GM19238 (cell line): ENCODE results near the gene FMN1.

Experiments
- DNase-seq: peaks from one replicate; pipeline ENCODE4 v3.0.0; 2011; ENCODE audit warnings: low spot score; ENCODE audit not compliant: insufficient read length

The FMN1 gene

DNA sequence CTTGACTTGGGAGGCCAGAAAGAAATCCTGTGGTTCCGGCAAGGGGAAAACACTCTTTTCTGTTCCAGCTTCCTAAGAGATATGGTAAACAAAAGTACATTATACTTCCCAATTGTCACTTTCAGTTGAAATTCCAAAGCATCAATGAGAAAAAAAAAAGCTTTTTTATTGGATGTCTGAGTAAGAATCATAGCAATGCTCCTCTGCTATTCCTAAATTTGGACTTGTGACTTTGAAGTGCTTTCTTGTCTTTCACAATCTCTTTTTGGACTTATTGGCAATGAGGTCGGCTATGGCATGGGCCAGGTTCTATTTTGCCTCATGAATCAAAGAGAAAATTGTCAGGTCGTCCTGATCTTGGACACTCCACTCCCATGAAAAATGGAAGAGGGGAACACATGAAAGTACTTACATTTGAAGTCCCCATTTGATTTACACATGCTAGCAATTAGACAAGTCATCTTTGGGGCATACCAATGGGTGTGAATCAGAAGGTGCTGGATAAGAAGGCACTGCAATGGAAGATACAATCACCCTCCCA lies 306.2 kb downstream of the FMN1 start:
- no peak for DNase-seq

DNA sequence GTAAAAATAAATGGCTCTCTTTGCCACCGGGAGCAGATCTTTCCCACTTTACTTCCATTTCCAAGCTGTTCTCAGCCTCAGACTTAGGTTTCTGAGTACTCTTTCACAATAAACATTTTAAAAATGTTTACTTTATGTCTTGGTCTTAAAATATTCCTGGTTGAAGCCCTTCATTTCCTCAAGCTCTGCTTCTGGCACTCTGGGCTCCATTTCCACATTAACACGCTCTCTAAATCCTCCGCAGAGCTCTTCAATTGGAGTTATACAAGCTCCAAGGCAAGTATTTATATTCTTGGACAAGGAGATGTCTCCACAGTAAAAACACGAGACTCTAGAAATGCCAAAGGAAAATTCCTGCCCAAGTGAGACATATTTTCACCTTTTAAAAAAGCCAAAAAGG lies 307.4 kb downstream of the FMN1 start:
- no peak for DNase-seq

DNA sequence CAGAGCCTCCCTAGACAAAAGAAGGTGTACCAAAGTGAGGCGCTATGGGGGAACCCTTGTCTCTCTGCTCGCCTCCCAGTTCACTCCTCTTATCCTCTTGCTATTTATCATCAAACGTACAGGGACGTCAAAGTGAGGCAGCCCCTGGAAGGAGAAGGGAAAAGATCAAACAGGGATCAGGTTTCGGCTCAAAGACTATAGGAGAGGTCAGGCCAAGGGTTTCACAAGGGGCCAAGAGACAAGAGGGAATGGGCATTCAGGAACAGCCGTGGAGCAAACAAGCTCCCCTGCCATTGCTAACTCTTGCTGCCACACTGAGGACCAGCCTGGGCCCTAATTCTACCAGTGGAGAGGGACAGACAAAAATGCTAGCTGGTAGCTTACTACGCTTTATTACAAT lies 308.1 kb downstream of the FMN1 start:
- DNase-seq = no peak

DNA sequence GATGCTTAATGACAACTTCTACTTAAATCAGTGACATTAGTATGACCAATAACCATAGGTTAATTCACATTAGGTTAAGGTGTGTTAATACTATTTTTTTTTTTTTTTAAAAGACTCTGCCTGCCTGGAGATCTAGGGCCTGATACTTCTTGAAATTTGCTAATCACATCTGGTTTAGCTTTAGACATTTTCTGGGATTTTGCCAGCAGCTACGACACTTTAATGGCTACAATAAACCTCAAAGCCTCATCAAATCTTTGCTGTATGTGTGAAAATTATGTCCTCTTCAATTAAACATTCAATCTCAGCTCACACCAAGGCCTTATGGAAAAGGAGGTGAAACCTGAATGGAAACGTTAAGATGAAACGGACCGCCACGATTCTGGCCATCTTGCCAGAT lies 308.8 kb downstream of the FMN1 start:
- no peak for DNase-seq

DNA sequence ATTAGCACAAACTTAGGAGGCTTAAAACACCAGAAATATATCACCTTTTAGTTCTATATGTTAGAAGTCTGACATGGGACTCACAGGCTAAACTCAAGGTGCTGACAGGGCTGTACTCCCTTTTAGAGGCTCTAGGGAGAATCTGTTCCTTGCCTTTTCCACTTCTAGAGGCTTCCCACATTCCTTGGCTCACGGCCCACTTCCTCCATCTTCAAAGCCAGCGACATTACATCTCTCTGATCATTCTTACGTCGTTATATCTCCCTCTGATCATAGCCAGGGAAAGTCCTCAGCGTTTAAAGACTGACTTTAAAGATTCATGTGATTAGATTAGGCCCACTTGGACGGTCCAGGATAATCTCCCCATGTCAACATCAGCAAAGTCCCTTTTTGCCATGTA lies 310.4 kb downstream of the FMN1 start:
- DNase-seq = no peak

DNA sequence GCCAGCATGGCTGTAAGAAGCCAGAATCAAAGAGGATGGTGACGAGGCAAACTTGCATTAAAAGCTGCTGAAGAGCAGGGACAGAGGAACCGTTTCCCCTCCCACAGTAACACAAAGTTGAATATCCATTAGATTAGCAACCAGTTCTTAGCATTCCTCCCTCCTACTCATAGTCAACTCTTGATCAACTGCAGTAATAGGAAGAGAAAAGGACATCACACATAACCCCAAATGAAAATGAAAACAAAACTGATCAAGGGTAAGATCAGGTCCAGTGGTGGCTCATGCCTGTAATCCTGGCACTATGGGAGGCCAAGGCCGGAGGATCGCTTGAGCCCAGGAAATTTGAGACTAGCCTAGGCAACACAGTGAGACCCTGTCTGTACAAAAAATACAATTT lies 311.6 kb downstream of the FMN1 start:
- no peak for DNase-seq

DNA sequence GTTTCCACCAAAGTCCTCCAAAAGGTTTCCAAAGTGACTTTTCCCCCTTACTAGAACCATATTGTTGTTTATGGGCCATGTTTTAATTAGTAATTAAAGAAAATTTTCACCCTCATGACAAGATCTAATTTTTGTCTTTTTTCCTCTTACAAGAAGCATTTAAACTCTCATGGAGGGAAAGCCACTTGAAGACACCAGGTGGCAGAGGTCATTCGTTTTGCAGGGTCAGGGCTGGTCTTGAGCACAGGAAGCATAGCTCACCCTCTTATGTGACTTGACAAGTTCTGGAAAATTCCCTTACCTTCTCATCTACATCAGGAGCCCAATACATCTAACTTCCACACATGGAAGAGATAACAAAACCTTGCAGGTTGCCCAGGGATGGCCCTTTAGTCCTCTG lies 313.0 kb downstream of the FMN1 start:
- DNase-seq = no peak

DNA sequence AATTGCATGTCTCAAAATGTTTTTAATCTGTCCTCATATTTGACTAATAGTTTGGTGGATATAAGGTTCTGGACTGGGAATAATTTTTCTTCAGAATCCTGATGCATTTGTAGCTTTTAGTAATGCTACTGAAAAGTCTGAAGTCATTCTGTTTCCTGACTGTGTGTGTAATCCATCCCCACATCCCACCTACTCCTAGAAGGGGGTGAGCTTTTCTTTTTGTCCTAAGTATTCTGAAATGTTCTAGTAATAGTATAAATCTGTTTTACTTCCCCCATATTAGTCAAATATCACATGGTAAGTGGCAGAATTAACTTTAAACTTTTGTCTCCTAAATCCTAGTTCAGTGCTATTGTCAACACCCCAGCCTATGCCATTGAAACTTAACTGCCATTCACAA lies 313.9 kb downstream of the FMN1 start:
- DNase-seq = no peak

DNA sequence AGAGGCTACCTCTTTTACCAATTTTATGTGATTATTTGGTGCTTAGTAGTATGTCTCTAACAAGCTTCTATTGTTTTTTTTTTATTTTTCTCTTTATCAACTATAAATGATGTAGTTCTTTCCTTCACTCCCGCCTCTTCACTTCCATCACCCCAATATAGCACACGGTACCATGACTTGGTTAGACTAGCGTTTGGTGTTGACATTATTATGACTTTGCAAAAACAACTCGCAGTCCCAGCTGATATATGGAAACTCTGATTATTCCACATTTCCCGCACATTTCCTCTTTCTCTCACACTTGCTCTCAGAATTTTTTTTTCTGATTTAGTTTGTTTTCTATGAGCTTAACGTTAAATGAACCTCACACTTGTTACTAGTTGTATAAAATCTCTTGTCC lies 314.5 kb downstream of the FMN1 start:
- no peak for DNase-seq

DNA sequence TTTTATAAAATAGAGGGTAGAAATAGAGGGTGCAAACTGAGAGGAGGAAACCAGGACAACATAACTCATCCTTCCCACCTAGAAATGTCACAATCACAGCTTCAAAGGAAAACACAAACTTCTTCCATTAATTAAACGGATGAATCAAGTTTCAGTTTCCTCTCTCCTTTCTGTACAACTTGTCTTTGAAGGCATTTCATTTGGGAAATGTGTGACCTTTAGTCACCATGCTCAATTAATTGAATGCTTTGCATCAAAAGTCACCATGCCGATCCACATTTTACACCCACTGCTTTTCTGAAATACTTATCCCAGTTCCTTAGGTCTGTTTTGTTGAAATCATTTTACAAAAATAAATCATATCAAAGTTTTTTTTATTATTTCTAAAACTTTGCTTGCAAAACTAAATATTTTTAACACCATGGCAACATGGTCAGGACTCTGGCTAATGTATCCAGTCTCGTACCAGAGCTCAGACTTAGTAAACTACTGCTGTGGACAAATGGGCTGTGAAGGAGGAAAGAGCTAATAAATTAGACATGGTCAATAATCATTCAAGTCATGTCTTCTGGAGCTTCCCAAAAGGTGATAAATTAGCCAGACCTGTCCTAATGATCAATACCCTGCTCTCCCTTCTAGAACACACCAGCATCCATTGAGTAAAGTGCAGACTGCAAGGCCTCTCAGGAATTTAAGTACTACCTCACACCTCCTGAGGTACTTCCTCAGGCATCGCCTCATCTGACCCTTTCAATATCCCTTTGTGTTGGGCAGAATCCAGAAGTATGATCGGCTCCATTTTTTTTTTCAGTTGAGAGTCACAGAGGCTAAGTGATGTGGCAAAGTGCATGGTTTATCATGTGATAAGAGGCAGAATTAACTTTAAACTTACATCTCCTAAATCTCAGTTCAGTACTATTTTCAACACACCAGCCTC lies 315.4 kb downstream of the FMN1 start:
- no peak for DNase-seq

DNA sequence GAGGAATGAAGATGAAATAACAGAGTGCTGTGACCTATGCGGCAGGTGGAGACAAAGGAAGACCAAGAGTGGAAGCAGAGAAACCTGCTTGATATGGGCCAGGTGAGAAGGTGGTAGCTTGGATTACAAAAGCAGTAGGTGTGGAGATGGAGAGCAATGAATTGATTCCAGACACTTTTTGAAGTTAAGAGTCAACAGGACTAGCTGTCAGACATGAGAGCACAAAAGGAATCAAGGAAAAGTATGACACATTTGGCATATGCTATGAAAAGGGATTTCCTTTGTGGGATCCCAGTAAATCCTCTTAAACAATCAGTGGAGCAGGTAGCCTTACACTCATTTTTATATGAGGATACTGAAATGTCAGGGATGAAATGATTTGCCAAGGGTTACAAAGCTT lies 316.2 kb downstream of the FMN1 start:
- DNase-seq = no peak

DNA sequence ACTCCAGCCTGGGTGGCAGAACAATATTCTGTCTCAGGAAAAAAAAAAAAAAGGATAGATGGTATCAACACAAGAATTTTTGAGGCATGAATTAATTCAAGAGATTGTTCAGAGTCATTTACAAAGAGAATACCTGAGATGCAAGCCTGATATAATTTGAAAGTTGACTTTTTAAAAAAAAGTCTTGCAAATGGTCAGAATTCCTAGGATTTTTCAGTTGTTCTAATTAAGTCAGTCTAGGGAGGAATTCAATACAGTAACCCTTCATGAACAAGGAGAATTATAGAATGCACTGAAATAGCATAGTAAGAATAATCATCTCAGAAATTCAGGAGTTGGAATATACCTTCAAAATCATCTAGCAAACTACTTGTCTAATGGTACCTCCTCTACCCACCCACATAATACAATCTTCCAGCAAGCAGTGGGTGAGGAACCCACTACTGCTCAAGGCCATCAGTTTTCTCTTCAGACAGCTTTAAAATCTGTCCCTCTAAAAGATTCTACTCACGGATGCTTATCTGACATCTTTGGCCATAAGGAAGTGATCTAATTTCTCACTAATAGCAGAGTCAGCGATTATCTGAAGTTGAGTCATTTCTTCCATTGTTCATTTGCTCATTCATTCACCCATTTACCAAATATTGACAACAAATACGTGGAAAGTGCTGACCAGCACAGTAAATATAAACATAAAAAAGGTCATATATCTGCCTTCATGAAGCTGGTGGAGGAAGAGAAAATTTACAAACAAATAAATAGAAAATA lies 317.1 kb downstream of the FMN1 start:
- DNase-seq = no peak

DNA sequence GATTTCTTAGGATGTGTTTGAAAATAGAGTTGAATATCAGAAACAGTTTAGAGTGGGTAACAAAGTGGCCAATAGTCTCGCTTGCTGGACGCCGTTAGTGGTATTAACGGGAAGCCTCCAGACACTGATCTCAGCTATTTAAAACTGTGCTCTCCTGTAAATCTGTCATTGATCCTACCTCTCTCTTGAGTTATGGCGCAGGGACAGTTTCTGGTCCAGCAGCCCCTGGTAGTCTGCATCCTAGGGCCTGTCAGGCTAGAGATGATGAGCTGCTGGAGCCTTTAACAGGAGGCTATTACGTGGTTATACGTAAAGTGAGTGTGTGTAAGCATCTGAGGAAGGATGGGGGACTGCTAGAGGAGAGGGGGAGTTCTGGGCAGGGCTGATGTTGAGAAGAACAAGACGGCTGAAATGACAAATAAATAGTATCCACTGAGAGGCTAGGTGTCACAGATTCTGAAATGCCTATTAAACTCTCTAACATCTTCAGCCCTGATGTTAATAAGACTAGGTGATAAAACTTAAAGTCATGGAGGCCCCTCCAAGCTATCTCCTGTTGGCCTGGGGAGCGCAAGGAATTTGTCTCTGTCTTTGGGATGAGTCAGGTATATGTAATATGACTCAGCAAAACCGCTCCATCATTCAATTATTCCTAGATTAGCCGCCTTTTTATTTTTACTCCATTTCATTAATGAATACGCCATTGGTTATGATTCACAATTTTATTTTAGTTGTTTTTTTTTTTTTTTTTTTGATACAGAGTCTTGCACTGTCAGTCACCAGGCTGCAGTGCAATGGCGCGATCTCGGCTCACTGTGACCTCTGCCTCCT lies 321.0 kb downstream of the FMN1 start:
- DNase-seq = no peak

DNA sequence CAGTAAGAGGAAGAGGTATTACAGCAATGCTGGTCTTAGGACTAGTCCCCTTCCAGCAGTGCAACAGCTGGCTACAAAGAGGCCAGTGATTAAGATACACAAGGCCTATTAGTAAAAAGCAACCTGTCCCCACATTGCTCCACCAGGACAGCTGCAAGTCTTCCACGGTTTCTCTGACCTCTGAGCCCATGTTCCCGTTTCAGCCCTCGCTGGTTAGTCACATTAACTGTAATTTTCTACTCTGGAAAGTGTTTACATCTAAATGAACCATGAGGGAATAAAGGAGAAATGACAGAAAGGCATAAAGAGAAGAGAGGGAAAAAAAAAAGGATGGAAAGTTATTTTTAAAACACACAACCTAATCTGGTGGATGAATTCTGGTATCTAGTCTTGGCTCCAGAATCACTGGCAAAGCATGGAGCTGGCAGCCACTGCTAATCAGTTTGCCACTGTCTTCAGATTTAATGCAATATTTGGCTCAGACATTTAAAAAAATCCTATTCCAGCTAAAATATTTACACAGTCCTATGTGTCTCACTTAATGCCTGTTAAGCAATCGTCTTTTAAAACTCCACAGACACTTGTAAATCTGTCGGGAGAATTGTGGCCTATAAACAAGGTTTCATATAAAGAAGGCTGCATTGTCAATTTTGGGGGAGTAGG lies 321.8 kb downstream of the FMN1 start:
- no peak for DNase-seq

DNA sequence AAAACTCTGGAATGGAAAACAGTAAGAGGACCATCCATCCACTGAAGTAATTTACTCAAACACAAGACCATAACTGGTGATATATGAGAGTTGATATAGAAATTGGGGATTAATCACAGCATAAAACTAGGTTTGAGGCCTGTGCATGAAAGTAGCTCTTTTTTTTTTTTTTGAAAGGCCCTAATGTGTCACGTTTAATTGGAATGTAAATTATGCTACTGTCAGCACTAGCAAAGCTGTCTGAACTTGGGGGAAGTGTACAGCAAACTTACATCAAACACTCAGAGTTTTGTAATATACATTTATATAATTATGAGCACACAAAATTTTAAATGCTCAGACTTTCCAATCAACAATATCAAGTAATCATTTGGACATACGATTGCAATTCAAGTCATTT lies 322.6 kb downstream of the FMN1 start:
- DNase-seq = no peak

DNA sequence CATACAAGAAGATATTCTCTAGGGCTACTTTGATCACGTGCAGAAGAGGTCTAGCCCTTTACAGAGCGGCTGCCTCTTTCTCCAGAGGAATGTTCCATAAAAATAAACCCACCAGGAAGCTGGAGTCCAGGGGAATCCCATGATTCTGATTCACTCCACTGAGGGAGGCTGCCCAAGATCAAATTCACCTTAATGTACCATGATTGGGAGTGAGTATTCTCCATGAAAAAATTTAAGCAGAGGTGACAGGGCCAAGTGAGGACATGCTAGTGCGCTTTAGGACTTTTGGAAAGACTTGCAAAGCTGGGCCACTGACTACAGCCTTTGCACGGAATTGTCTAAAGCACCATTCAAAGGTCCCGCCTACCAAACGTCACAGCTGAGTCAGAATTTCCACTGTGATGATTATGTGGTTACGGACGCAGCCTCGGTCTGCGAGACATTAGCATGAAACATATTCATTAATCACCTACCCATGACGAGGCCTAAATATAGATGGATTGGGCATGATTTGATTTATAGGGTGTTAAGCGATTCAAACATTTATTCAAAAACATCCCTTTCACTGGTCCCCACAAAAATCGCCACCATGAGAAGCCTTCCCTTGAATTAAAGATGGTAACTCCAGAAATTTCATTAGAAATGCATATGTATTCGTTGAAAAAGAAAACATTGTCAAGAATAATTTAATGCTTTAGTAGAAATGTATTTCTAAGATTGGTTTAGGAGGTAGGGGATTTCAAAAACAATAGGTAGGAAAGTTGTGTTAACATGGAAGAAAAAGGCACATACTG lies 324.1 kb downstream of the FMN1 start:
- peak; percentile 5 for DNase-seq

DNA sequence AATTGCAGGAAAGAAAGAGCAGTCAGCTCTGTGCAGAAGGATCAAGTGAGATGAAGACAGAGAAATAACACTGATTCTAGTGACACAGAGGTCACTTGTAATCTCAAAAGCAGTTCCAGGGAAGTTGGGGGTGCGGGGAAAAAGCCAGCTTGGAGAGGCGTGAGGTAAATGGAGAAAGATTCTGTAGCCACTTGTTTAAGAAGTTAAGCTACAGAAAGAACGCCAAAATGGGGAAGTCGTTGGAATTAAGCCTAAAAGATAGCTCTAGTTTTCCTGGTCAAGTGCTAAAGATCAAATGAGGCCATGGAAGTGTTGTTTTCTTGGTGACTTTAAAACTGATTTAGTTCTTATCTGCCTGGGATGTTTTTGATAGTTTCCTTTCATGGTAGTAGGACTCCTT lies 324.7 kb downstream of the FMN1 start:
- no peak for DNase-seq

DNA sequence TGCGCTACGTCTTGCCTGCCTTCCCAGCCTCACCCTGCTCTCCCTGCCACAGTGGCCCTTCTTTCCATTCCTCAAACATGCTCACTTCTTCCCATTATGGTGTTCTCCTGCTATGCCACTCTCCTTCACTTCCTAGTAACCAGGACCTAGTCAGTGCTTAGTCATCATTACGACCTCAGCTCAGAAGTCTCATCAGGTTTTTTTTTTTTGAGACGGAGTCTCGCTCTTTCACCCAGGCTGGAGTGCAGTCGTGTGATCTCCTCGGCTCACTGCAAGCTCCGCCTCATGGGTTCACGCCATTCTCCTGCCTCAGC lies 327.2 kb downstream of the FMN1 start:
- DNase-seq = no peak

DNA sequence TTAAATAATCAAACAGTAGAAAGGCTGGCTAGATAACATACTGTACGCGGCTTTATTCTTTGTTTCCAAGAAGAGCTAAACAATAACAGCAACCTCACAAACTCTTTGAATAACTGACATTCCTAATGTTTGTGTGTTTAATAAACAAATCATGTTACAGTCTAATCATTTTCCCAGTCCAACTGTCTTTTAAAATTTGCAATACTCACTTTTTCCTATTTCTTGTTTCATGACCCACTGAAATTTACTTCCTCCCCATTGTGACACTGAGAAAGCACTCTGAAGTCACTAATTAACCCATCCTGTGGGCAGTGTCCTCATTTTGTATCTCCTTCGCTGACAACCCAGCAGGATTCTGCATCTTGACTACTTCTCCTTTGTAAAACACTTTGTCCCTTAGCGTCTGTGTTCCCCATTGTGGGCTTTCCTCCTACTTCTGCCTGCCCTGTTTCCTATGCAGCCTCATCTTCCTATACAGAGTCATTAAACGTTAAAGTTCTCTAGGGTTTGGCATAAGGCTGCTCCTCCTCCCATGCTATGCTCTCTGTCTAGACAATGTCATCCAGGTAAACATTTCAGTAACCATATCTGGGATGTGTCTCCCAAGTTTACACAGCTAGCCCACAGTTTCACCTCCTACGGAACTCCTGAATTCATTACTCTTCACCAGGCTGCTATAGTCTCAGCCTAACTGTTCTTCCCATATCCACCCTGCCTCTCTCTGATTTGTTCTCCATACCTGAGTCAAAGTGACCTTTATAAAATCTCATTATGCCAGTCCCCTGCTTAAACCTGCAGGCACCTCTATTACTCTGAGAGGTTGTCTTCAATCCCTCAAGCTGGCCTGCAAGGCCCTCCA lies 327.8 kb downstream of the FMN1 start:
- no peak for DNase-seq
